Measurements from ENCODE around the gene ROBO4.

GRCh38 chr11:124841840-124842239, 55.8 kb downstream of the ROBO4 start:
- no peak for TF ChIP-seq EZH2 (IDR thresholded peaks at IDR 0.05; ENCODE audit: low read length, unreplicated experiment)
- no peak for TF ChIP-seq CTCF (conservative IDR thresholded peaks at IDR 0.05; ENCODE audit: low read depth, low read length)
